Measurements from ENCODE around the gene THTPA. TPM values are rescaled to one million over a fixed set of nuclear protein-coding genes. Genes with fewer than 3 reads are reported as not detected.
"Not testable (repeated sequence)": the region's sequence is repeated elsewhere in the genome, so short reads cannot be mapped to it uniquely, and the experiment has no call there.

THTPA gene
- total RNA-seq, 1 donor from 2014 or later, result 115 TPM

DNA sequence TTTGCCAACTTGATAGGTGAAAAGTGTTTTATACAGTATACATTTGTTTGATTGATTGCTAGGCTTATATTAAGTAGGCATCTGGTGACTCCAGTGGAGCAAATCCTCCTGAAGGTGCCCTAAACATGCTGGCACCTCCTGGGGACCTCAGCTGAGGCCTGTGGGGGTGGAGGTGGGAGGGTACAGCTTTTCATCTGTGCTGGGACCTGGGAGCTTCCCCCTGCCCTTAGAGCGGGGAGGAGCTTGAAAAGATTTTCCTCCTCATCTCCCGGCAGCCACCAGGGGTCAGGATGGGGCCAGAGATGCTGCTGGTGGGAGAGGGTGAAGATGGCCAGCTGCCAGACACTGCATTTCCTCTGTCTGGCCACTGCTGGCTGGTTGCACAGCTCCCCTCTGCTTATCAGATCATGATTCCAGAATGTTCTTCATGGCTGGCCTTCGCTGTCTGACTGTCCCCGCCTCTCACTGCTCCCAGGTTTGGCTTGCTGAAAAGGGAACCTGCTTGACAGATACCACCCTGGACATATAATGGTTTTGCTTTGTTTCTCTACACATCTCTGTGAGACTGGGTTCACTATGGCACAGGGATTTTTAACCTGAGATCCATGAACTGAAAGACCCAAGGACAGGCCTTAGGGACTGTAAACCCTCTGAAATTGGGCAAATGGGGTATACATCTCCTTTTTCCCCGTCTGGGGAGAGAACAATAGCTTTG, 33.0 kb downstream of the THTPA start:
- Histone ChIP-seq H3K36me3 (no peaks in the 10 kb centered on the region), H3K4me3 (no peak overlapping the region), H3K9me3 (no peaks in the 10 kb centered on the region), H3K4me1 (no peaks in the 10 kb centered on the region), H3K27ac (no peak overlapping the region), H3K27me3 (no peaks in the 10 kb centered on the region)
- peak; percentile 32 to 78 for DNase-seq (ENCODE audit: low spot score in 2 of 2)
- intact Hi-C loops (cut with DNase I), result no loop called here
- TF ChIP-seq, protein P1, sequence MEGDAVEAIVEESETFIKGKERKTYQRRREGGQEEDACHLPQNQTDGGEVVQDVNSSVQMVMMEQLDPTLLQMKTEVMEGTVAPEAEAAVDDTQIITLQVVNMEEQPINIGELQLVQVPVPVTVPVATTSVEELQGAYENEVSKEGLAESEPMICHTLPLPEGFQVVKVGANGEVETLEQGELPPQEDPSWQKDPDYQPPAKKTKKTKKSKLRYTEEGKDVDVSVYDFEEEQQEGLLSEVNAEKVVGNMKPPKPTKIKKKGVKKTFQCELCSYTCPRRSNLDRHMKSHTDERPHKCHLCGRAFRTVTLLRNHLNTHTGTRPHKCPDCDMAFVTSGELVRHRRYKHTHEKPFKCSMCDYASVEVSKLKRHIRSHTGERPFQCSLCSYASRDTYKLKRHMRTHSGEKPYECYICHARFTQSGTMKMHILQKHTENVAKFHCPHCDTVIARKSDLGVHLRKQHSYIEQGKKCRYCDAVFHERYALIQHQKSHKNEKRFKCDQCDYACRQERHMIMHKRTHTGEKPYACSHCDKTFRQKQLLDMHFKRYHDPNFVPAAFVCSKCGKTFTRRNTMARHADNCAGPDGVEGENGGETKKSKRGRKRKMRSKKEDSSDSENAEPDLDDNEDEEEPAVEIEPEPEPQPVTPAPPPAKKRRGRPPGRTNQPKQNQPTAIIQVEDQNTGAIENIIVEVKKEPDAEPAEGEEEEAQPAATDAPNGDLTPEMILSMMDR (IDR thresholded peaks at IDR 0.05), result peak; percentile 4 to 34 (median 15)

DNA sequence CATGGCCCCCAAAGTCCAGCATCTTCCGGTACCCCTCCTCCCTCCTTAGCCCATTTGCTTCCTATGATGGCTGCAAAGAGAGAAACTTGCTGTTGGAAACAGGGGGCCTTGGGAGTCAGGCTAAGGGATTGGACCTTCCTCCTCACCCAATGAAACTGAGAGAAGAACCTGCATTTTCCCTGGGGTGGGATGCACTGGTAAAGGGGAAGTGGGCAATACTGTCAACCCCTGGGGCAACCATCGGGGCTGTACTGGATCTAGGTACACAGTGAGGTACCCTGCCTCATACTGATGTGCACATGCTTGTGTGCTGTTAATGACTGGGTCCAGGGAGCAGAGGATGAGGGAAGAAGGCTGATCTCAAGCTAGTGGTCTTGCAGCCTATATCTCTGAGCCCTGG, 33.5 kb downstream of the THTPA start:
- H3K27ac ChIP-seq, result no peak overlapping the region
- no peaks in the 10 kb centered on the region for H3K9me3 ChIP-seq

DNA sequence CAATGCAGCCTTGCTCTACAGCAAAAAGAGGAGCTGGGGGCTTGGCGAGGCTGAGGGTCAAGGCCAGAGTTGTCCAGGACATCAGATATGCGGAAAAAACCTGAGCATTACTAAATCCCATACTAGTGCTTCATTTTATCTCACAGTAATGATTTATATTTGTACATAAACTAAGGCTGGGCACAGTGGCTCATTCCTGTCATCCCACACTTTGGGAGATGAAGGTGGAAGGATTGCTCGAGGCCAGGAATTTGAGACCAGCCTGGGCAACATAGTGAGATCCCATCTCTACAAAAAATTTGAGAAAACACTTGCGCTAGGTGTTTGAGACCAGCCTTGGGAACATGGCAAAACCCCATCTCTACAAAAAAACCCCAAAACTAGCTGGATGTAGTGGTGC, 34.1 kb downstream of the THTPA start:
- Histone ChIP-seq H3K9me3 (no peaks in the 10 kb centered on the region), H3K27me3 (no peaks in the 10 kb centered on the region), H3K27ac (no peak overlapping the region), H3K4me1 (no peaks in the 10 kb centered on the region), H3K36me3 (no peaks in the 10 kb centered on the region), H3K4me3 (no peak overlapping the region)
- DNase-seq (ENCODE audit: low spot score in 2 of 2), result no peak
- TF ChIP-seq, protein P1 (IDR thresholded peaks at IDR 0.05), result no peak
- intact Hi-C loops (cut with DNase I), result no loop called here

More for the DNA sequence above, 33.5 kb downstream of the THTPA start:
- Histone ChIP-seq H3K4me1 (no peaks in the 10 kb centered on the region), H3K27me3 (no peaks in the 10 kb centered on the region), H3K36me3 (no peaks in the 10 kb centered on the region), H3K4me3 (no peak overlapping the region)
- TF ChIP-seq, protein P1 (IDR thresholded peaks at IDR 0.05), result no peak
- no peak for DNase-seq (ENCODE audit: low spot score in 2 of 2)
- intact Hi-C loops (cut with DNase I), result no loop called here

DNA sequence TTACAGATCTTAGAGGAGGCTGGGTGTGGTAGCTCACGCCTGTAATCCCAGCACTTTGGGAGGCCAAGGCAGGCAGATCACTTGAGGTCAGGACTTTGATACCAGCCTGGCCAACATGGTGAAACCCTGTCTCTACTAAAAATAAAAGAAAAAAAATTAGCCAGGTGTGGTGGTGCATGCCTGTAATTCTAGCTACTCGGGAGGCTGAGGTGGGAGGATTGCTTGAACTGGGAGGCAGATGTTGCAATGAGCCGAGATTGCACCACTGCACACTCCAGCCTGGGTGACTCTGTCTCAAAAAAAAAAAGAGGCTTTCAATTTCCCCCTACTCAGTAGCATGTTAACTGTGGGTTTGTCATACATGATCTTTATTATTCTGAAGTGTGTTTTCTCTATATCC, 38.1 kb downstream of the THTPA start:
- H3K9me3 ChIP-seq; H3K4me3 ChIP-seq; intact Hi-C loops (cut with DNase I); H3K27me3 ChIP-seq; H3K36me3 ChIP-seq; H3K4me1 ChIP-seq; DNase-seq (ENCODE audit: low spot score in 2 of 2); H3K27ac ChIP-seq: not testable (repeated sequence)

DNA sequence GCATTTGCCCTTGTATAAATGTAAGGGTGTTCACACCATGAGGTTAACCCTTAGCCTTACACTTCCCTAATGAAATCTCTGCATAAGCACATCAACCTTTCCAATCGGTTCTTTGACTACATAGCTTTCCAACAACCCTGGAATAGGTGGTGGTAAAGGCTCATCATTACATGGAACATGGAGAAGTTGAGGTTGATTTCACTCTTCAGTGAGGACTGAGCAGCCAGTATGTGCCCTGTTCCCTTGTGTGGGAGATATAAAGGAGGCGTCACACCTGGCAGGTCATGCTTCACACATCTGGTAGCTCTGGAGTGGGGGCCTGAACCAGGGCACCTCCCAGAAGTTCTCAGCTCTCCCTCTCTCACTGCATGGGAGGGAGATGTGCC, 44.2 kb downstream of the THTPA start:
- Histone ChIP-seq H3K27me3 (no peaks in the 10 kb centered on the region), H3K27ac (no peak overlapping the region), H3K4me3 (no peak overlapping the region), H3K4me1 (no peaks in the 10 kb centered on the region), H3K9me3 (no peaks in the 10 kb centered on the region), H3K36me3 (no peaks in the 10 kb centered on the region)
- no peak for DNase-seq (ENCODE audit: low spot score in 2 of 2)
- TF ChIP-seq, protein P1 (IDR thresholded peaks at IDR 0.05), result no peak
- intact Hi-C loops (cut with DNase I), result no loop called here

DNA sequence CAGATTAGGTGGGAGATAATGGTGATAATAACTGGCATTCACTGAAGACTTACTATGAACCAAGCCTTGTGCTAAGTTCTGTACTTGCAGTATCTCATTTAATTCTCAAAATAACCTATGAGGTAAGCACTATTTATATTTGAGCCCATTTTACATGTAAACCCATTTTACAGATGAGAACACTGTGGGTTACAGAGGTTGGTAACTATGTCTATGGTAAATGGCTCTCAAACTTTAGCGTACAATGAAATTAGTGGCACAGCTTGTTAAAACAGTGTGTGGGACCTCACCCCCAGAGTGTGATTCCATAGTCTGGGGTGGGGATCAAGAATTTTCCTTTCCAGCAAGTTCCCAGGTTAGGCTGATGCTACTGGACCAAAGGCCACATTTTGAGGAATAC, 44.7 kb downstream of the THTPA start:
- no peaks in the 10 kb centered on the region for H3K27me3 ChIP-seq
- no peaks in the 10 kb centered on the region for H3K36me3 ChIP-seq
- intact Hi-C loops (cut with DNase I), result no loop called here
- H3K27ac ChIP-seq, result no peak overlapping the region
- no peak for DNase-seq (ENCODE audit: low spot score in 2 of 2)
- H3K4me3 ChIP-seq, result no peak overlapping the region
- no peaks in the 10 kb centered on the region for H3K4me1 ChIP-seq
- H3K9me3 ChIP-seq, result no peaks in the 10 kb centered on the region
- TF ChIP-seq, protein P1 (IDR thresholded peaks at IDR 0.05), result no peak

Measured in ascending aorta (tissue), 2 donors.